ENCODE results near the gene AK5. TPM values are rescaled to one million over a fixed set of nuclear protein-coding genes. Genes with fewer than 3 reads are reported as not detected.

AK5 gene, protein sequence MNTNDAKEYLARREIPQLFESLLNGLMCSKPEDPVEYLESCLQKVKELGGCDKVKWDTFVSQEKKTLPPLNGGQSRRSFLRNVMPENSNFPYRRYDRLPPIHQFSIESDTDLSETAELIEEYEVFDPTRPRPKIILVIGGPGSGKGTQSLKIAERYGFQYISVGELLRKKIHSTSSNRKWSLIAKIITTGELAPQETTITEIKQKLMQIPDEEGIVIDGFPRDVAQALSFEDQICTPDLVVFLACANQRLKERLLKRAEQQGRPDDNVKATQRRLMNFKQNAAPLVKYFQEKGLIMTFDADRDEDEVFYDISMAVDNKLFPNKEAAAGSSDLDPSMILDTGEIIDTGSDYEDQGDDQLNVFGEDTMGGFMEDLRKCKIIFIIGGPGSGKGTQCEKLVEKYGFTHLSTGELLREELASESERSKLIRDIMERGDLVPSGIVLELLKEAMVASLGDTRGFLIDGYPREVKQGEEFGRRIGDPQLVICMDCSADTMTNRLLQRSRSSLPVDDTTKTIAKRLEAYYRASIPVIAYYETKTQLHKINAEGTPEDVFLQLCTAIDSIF
- under 1 TPM in 3 of 4 donors, not detected in 1; 0.13 to 0.84 (median 0.47) TPM for total RNA-seq

DNA sequence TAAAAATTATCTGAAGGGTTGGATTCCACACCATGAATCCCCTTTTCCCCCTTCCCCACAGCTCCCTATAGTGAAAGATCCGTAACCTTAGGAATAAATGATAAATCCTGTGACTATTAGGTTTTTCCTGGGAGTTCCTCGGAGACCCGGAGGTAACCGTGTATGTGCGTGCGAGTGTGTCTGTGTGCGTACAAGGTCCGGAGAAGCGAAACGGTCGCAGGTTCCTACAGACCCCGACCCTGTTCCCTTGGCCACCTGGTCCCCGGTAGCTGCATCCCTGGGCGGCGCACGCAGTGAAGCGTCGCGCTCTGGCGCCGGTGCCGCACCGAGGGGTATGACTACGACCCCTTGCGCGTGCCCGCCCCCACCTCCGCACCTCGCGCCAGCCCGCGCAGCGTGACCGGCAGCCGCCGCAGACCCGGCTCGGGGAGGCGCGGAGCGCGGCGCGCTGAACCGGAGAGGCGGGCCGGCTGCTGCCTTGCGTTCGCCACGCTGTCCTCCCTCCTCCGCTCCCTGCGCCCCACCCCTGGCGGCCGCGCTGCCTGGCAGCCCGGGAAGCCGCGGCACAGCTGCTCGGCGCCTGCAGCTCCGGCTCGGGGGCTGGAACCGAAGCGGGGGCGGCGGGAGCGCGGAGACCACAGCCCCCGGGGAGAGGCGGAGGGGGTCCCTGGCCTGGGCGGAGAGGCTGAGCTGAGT is at the start of gene AK5:
Gene AK5, plus strand, starts transcription at position 529 of the 696 bp plus-strand sequence. CDS start 295 bp downstream, outside the sequence.
- DNase-seq (ENCODE audit: low spot score), result no peak
- TF ChIP-seq, protein P1, sequence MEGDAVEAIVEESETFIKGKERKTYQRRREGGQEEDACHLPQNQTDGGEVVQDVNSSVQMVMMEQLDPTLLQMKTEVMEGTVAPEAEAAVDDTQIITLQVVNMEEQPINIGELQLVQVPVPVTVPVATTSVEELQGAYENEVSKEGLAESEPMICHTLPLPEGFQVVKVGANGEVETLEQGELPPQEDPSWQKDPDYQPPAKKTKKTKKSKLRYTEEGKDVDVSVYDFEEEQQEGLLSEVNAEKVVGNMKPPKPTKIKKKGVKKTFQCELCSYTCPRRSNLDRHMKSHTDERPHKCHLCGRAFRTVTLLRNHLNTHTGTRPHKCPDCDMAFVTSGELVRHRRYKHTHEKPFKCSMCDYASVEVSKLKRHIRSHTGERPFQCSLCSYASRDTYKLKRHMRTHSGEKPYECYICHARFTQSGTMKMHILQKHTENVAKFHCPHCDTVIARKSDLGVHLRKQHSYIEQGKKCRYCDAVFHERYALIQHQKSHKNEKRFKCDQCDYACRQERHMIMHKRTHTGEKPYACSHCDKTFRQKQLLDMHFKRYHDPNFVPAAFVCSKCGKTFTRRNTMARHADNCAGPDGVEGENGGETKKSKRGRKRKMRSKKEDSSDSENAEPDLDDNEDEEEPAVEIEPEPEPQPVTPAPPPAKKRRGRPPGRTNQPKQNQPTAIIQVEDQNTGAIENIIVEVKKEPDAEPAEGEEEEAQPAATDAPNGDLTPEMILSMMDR (IDR thresholded peaks at IDR 0.05), result no peak

DNA sequence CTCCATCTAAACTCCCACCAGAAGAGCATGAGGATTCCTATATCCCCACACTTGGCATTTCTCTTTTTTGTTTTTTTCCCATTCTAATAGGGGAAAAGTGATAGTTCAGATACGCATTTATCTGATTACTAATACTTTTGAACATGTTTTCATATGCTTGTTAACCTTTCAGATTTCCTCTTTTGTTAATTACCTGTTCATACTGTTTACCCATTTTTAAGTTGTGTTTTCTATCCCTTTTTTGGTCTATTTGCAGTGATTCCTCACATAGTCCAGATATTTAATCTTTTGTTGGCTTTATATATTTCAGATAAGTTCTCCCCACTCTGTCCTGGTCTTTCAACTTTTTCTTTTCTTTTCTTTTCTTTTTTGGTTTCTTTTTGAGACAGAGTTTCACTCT is 49.0 kb upstream of the AK5 start:
- no peak for ATAC-seq (ENCODE audit: low FRiP score)
- no peak for DNase-seq (ENCODE audit: low spot score)

More for the DNA sequence above, at the start of gene AK5:
- ATAC-seq (ENCODE audit: low FRiP score), result peak; percentile 78

DNA sequence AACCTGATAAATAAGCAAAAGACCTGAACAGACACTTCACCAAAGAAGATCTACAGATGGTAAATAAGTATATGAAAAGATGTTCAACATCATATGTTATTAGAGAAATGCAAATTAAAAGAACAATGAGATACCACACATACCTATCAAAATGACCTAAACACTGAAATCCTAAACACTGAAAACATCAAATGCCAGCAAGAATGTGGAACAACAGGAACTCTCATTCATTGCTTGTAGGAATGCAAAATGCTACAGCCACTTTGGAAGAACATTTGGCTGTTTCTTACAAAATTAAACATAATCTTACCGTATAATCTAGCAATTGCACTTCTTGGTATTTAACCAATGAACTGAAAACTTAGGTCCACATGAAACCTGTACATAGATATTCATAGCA is 47.7 kb upstream of the AK5 start:
- TF ChIP-seq, protein P1 (IDR thresholded peaks at IDR 0.05), result no peak
- no peak for ATAC-seq (ENCODE audit: low FRiP score)
- no peak for DNase-seq (ENCODE audit: low spot score)

More for the DNA sequence above, 49.0 kb upstream of the AK5 start:
- TF ChIP-seq, protein P1 (IDR thresholded peaks at IDR 0.05), result no peak

DNA sequence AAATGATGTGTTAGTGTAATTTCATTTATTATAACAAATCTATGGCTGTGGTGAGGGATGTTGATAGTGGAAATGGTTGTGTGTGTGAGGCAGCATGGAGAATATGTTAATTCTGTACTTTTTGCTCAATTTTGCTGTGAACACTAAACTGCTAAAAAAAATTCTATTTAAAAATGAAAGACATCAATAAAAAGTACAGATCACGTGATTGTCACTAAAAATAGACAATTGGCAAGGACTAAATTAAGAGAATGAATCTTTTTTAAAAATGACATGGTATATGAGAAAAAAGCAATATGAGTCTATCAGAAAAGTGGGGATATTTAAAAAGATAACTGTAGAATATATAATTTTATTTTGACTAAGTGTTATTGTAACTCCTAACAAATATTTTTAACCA is 46.9 kb upstream of the AK5 start:
- DNase-seq (ENCODE audit: low spot score) (no peak), ATAC-seq (ENCODE audit: low FRiP score) (no peak)
- TF ChIP-seq, protein P1 (IDR thresholded peaks at IDR 0.05), result no peak

DNA sequence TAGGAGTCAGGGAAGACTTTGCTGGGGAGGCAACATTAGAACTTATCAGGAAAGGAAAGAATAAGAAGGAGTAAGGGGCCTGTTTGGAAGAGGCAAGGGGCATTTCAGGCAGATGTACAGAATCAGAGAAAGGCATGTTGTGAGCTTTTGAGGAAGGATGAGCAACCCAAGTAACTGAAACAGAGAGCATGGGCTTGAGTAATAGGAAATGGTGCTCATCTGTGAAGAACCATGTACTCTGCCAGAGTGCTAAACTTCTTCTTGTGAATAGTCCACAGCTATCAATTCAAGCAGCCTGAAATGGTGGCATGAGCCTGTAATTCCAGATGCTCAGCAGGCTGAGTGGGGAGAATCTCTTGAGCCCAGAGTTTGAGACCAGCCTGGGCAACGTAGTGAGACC is 43.4 kb upstream of the AK5 start:
- no peak for DNase-seq (ENCODE audit: low spot score)
- TF ChIP-seq, protein P1 (IDR thresholded peaks at IDR 0.05), result no peak
- ATAC-seq (ENCODE audit: low FRiP score), result no peak

DNA sequence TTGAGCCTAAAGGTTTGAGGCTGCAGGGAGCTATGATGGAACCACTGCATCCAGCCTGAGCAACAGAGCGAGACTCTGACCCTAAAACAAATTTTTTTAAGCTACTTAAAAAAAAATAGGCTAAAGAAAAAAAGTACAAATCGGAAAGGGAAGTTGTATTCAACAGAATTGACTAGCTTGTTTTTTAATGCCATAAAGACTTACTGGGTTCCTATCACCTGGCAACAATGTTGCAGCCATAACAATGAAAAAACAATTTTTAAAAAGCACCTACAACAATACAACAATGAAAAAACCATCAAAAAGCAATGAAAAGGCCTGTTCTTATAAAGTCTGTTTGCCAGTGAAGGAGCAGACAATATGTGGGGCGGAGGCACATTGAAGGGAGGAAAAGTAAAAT is 42.5 kb upstream of the AK5 start:
- TF ChIP-seq, protein P1 (IDR thresholded peaks at IDR 0.05), result no peak
- ATAC-seq (ENCODE audit: low FRiP score) (no peak), DNase-seq (ENCODE audit: low spot score) (no peak)
